ENCODE measurements around the gene IL32.

The IL32 gene

DNA sequence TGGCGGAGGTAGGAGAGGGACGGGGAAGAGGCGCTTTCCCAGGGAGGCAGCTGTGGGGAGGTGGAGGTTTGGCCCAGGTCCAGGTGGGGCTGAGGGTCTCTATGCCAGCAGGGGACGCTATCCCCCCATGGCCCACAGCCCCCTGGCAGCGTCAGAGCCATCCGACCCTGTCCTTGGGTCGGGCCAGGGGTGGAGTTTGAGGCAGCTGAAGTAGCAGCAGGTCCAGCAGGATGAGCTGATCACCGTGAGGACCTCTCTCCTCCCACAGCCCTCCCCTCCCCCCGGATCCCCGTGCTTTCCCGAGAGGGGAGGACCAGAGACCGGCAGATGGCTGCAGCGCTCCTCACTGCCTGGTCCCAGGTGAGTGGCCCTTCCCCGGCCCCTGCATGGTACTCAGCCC, 50.1 kb downstream of the IL32 start:
- Histone ChIP-seq H3K9me2 (ENCODE audit: low read depth, low read length) (no peaks in the 10 kb centered on the region), H3K36me3 (ENCODE audit: insufficient read depth, low read length) (no peaks in the 10 kb centered on the region), H3K27me3 (ENCODE audit: insufficient read depth, low read length) (peaks cover 22% of the 10 kb centered on the region; the same call in 1 of the 2 replicates), H2AFZ (ENCODE audit: low read length) (no peak overlapping the region), H3K4me2 (ENCODE audit: low read length) (no peak overlapping the region), H3K9ac (ENCODE audit: low read length) (no peak overlapping the region), H3F3A (ENCODE audit: insufficient read depth, low read length) (no peaks in the 10 kb centered on the region), H4K20me1 (ENCODE audit: insufficient read depth, low read length) (no peaks in the 10 kb centered on the region), H3K4me3 (ENCODE audit: low read depth, low read length, poor library complexity, severe bottlenecking) (no peak overlapping the region), H3K79me2 (ENCODE audit: insufficient read depth, low read length) (no peaks in the 10 kb centered on the region), H3K27ac (ENCODE audit: low read depth, low read length, poor library complexity, severe bottlenecking) (no peak overlapping the region), H3K4me1 (ENCODE audit: insufficient read depth, low read length, severe bottlenecking) (no peaks in the 10 kb centered on the region), H3K9me3 (ENCODE audit: low read length) (no peaks in the 10 kb centered on the region)
- TF ChIP-seq, protein P1, sequence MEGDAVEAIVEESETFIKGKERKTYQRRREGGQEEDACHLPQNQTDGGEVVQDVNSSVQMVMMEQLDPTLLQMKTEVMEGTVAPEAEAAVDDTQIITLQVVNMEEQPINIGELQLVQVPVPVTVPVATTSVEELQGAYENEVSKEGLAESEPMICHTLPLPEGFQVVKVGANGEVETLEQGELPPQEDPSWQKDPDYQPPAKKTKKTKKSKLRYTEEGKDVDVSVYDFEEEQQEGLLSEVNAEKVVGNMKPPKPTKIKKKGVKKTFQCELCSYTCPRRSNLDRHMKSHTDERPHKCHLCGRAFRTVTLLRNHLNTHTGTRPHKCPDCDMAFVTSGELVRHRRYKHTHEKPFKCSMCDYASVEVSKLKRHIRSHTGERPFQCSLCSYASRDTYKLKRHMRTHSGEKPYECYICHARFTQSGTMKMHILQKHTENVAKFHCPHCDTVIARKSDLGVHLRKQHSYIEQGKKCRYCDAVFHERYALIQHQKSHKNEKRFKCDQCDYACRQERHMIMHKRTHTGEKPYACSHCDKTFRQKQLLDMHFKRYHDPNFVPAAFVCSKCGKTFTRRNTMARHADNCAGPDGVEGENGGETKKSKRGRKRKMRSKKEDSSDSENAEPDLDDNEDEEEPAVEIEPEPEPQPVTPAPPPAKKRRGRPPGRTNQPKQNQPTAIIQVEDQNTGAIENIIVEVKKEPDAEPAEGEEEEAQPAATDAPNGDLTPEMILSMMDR (IDR thresholded peaks at IDR 0.05; ENCODE audit: low read length): peak; percentile 51; the same call in 1 of the 2 replicates
- no peak for TF ChIP-seq EZH2 (IDR thresholded peaks at IDR 0.05; ENCODE audit: borderline replicate concordance, low read length)

DNA sequence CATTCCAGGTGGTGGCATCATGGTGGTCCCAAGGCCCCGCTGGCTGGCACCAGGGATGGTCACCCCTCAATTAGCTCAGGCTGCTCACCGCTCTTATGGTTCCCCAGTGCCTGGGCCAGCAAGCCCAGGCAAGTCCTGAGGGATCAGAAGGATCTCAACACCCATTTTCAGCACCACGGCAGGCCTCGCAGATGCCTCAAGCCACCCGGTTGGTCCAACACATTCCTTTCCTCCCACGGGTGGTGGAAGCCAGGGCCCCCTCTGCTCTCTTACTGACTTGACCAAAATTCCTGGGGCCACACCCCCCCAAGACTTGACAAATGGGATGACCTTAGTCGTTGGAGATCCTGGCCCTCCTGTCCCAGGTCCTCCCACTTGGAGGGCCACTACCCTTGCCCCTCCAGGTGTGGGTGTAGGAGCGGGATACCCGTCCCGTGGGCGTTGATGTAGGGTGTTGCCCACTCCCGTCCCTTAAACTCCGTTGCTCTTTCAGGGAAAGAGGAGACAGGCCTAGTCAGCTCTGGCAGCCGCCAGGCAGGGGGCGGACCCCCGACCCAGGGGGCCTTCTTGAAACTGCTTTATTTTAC, 52.9 kb downstream of the IL32 start:
- peaks cover 14% of the 10 kb centered on the region; the same call in 1 of the 2 replicates for H3K27me3 ChIP-seq (ENCODE audit: insufficient read depth, low read length)
- no peak overlapping the region for H3K4me3 ChIP-seq (ENCODE audit: low read depth, low read length, poor library complexity, severe bottlenecking)
- no peak overlapping the region for H3K4me2 ChIP-seq (ENCODE audit: low read length)
- no peaks in the 10 kb centered on the region for H3K36me3 ChIP-seq (ENCODE audit: insufficient read depth, low read length)
- TF ChIP-seq, protein P1 (IDR thresholded peaks at IDR 0.05; ENCODE audit: low read length): no peak
- TF ChIP-seq EZH2 (IDR thresholded peaks at IDR 0.05; ENCODE audit: borderline replicate concordance, low read length): no peak
- H2AFZ ChIP-seq (ENCODE audit: low read length): no peak overlapping the region
- H3K9me3 ChIP-seq (ENCODE audit: low read length): no peaks in the 10 kb centered on the region
- H3F3A ChIP-seq (ENCODE audit: insufficient read depth, low read length): no peaks in the 10 kb centered on the region
- H3K9ac ChIP-seq (ENCODE audit: low read length): no peak overlapping the region
- no peaks in the 10 kb centered on the region for H3K9me2 ChIP-seq (ENCODE audit: low read depth, low read length)
- H3K79me2 ChIP-seq (ENCODE audit: insufficient read depth, low read length): no peaks in the 10 kb centered on the region
- H3K27ac ChIP-seq (ENCODE audit: low read depth, low read length, poor library complexity, severe bottlenecking): no peak overlapping the region
- no peaks in the 10 kb centered on the region for H4K20me1 ChIP-seq (ENCODE audit: insufficient read depth, low read length)
- H3K4me1 ChIP-seq (ENCODE audit: insufficient read depth, low read length, severe bottlenecking): no peaks in the 10 kb centered on the region

DNA sequence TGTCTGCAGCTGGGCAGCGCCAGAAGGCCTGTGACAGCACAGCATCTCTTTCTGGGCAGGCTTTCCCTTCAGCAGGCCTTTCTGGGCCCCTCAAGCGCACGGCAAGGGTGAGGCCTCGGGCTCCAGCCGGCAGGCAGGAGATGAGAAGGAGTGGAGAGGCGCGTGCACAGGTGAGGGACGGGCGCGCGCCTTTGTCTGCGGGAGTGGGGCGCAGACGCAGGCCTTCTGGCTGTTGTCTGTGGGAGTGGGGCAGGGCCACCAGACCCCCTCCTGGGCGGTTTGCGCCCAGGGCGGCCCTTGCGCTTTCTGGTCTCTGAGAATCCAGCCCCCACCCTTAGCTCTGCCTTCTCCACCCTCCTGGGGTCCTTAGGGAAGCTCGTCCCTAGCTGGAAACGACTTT, 53.4 kb downstream of the IL32 start:
- H3K9ac ChIP-seq (ENCODE audit: low read length): no peak overlapping the region
- H3K4me2 ChIP-seq (ENCODE audit: low read length): no peak overlapping the region
- no peak overlapping the region for H3K27ac ChIP-seq (ENCODE audit: low read depth, low read length, poor library complexity, severe bottlenecking)
- H4K20me1 ChIP-seq (ENCODE audit: insufficient read depth, low read length): no peaks in the 10 kb centered on the region
- H3K27me3 ChIP-seq (ENCODE audit: insufficient read depth, low read length): peaks cover 14% of the 10 kb centered on the region; the same call in 1 of the 2 replicates
- no peaks in the 10 kb centered on the region for H3F3A ChIP-seq (ENCODE audit: insufficient read depth, low read length)
- H3K36me3 ChIP-seq (ENCODE audit: insufficient read depth, low read length): no peaks in the 10 kb centered on the region
- H3K9me2 ChIP-seq (ENCODE audit: low read depth, low read length): no peaks in the 10 kb centered on the region
- no peaks in the 10 kb centered on the region for H3K79me2 ChIP-seq (ENCODE audit: insufficient read depth, low read length)
- peaks cover 5% of the 10 kb centered on the region for H3K4me1 ChIP-seq (ENCODE audit: insufficient read depth, low read length, severe bottlenecking)
- H3K4me3 ChIP-seq (ENCODE audit: low read depth, low read length, poor library complexity, severe bottlenecking): no peak overlapping the region
- H3K9me3 ChIP-seq (ENCODE audit: low read length): no peaks in the 10 kb centered on the region
- TF ChIP-seq, protein P1 (IDR thresholded peaks at IDR 0.05; ENCODE audit: low read length): no peak
- TF ChIP-seq EZH2 (IDR thresholded peaks at IDR 0.05; ENCODE audit: borderline replicate concordance, low read length): no peak
- no peak overlapping the region for H2AFZ ChIP-seq (ENCODE audit: low read length)
